ENCODE results near the gene CHD6.

DNA sequence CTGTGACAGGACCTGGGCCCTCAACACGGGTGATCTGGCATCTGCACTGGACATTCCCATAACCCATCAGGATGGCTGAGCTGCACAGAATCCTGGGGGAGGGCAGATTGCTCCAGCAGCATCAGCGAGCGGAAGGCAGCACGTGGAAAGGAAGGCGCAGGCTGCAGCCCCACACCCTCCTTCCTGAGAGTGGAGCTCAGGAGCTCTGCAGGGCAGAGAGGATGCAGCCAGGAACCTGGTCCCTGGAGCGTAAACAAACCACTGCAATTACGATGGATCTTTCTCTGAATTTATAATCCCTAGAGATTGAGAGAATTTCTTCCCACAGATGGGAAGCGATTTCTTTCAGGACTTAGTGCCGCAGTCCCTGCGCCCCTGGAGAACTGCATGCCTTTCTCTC lies 211.8 kb downstream of the CHD6 start:
- TF ChIP-seq, protein P1, sequence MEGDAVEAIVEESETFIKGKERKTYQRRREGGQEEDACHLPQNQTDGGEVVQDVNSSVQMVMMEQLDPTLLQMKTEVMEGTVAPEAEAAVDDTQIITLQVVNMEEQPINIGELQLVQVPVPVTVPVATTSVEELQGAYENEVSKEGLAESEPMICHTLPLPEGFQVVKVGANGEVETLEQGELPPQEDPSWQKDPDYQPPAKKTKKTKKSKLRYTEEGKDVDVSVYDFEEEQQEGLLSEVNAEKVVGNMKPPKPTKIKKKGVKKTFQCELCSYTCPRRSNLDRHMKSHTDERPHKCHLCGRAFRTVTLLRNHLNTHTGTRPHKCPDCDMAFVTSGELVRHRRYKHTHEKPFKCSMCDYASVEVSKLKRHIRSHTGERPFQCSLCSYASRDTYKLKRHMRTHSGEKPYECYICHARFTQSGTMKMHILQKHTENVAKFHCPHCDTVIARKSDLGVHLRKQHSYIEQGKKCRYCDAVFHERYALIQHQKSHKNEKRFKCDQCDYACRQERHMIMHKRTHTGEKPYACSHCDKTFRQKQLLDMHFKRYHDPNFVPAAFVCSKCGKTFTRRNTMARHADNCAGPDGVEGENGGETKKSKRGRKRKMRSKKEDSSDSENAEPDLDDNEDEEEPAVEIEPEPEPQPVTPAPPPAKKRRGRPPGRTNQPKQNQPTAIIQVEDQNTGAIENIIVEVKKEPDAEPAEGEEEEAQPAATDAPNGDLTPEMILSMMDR (IDR thresholded peaks at IDR 0.05; ENCODE audit: insufficient read depth, low read length), result no peak
- TF ChIP-seq POLR2AphosphoS5 (IDR thresholded peaks at IDR 0.05; ENCODE audit: low read depth) (no peak), GABPA (IDR thresholded peaks at IDR 0.05; ENCODE audit: low read depth) (no peak), SPI1 (IDR thresholded peaks at IDR 0.05; ENCODE audit: borderline replicate concordance, low read depth) (no peak)
